ENCODE measurements around the gene CEMIP.

Gene CEMIP

GRCh38 chr15:80895091-80895490, 115.9 kb downstream of the CEMIP start:
- no peak for TF ChIP-seq CTCF (IDR thresholded peaks at IDR 0.05; ENCODE audit: low read depth, low read length)
- H3K4me3 ChIP-seq (replicated peaks in 1 of 2; ENCODE audit: low read depth in 2 of 2, low read length in 2 of 2) = no peak overlapping the region
- DNase-seq (ENCODE audit: low read depth in 2 of 2) = no peak

GRCh38 chr15:80895965-80896364, 116.8 kb downstream of the CEMIP start:
- no peak overlapping the region for H3K4me3 ChIP-seq (replicated peaks in 1 of 2; ENCODE audit: low read depth in 2 of 2, low read length in 2 of 2)
- TF ChIP-seq CTCF (IDR thresholded peaks at IDR 0.05; ENCODE audit: low read depth, low read length) = no peak

GRCh38 chr15:80898040-80898439, 118.9 kb downstream of the CEMIP start:
- H3K4me3 ChIP-seq (replicated peaks in 1 of 2; ENCODE audit: low read depth in 2 of 2, low read length in 2 of 2) = no peak overlapping the region
- no peak for DNase-seq (ENCODE audit: low read depth in 2 of 2)
- no peak for TF ChIP-seq CTCF (IDR thresholded peaks at IDR 0.05; ENCODE audit: low read depth, low read length)

More at GRCh38 chr15:80895965-80896364, 116.8 kb downstream of the CEMIP start:
- no peak for DNase-seq (ENCODE audit: low read depth in 2 of 2)

- DNase-seq (ENCODE audit: low read depth in 2 of 2) = no peak
- no peak for TF ChIP-seq CTCF (IDR thresholded peaks at IDR 0.05; ENCODE audit: low read depth, low read length)
- H3K4me3 ChIP-seq (replicated peaks in 1 of 2; ENCODE audit: low read depth in 2 of 2, low read length in 2 of 2) = no peak overlapping the region
Observed at GRCh38 chr15:80902298-80902801, 123.2 kb downstream of the CEMIP start.

- TF ChIP-seq CTCF (IDR thresholded peaks at IDR 0.05; ENCODE audit: low read depth, low read length) = no peak
- H3K4me3 ChIP-seq (replicated peaks in 1 of 2; ENCODE audit: low read depth in 2 of 2, low read length in 2 of 2) = no peak overlapping the region
- no peak for DNase-seq (ENCODE audit: low read depth in 2 of 2)
Observed at GRCh38 chr15:80904998-80905397, 125.8 kb downstream of the CEMIP start.

GRCh38 chr15:80906159-80906766, 127.1 kb downstream of the CEMIP start:
- no peak for DNase-seq (ENCODE audit: low read depth in 2 of 2)
- no peak overlapping the region for H3K4me3 ChIP-seq (replicated peaks in 1 of 2; ENCODE audit: low read depth in 2 of 2, low read length in 2 of 2)
- TF ChIP-seq CTCF (IDR thresholded peaks at IDR 0.05; ENCODE audit: low read depth, low read length) = no peak

GRCh38 chr15:80911821-80912220, 132.7 kb downstream of the CEMIP start:
- H3K4me3 ChIP-seq (replicated peaks in 1 of 2; ENCODE audit: low read depth in 2 of 2, low read length in 2 of 2) = no peak overlapping the region
- DNase-seq (ENCODE audit: low read depth in 2 of 2) = no peak
- TF ChIP-seq CTCF (IDR thresholded peaks at IDR 0.05; ENCODE audit: low read depth, low read length) = no peak

All from cardiac fibroblast (primary cell).